Colonic mucosa (tissue), 4 donors: ENCODE data around the gene FERMT3. TPM values are rescaled to one million over a fixed set of nuclear protein-coding genes. Genes with fewer than 3 reads are reported as not detected.
"Not testable (repeated sequence)": the region's sequence is repeated elsewhere in the genome, so short reads cannot be mapped to it uniquely, and the experiment has no call there.

Experiments
- DNase-seq: peaks from one replicate; pipeline ENCODE4 v3.0.0-alpha.2; 2020
- H3K27ac ChIP-seq: fragments of 200-600 bp; one replicate; pipeline ENCODE4 v1.8.0; 2021
- H3K27me3 ChIP-seq: fragments of 200-600 bp; one replicate; pipeline ENCODE4 v1.8.0; 2021
- H3K36me3 ChIP-seq: fragments of 200-600 bp; one replicate; pipeline ENCODE4 v1.8.0; 2021
- H3K4me1 ChIP-seq: fragments of 200-600 bp; one replicate; pipeline ENCODE4 v1.8.0; 2021; ENCODE audit warnings: mild to moderate bottlenecking
- H3K4me3 ChIP-seq: fragments of 200-600 bp; one replicate; pipeline ENCODE4 v1.8.0; 2021
- H3K9ac ChIP-seq, 2 donors: one replicate each; pipeline ENCODE4 v1.7.0; 2013; ENCODE audit warnings: control low read depth in 2 of 2, low read depth in 2 of 2, low read length in 2 of 2
- H3K9me3 ChIP-seq: fragments of 200-600 bp; one replicate; pipeline ENCODE4 v1.8.0; 2021
- intact Hi-C: fragments of 100-400 bp; cut with DNase I; formaldehyde crosslinking; loops from one replicate; pipeline ENCODE4 v1.14.1; 2022
- total RNA-seq, 2 donors: library from RNA; stranded (reverse); fragmentation: NEBNext Ultra II Directional in 1 of 2; extraction: Animal tissue kit (Norgen Biotek cat#: 25700) in 1 of 2; gene quantifications; one replicate each; pipeline ENCODE4 v1.2.1, GENCODE V29; 2021
- TF ChIP-seq, protein P1 (sequence below): fragments of 200-600 bp; IDR thresholded peaks from one replicate; pipeline ENCODE4 v1.8.0; 2022; ENCODE audit warnings: antibody characterized with exemption, mild to moderate bottlenecking
- donor health status: healthy.
- donor health status: DM: no; HTN: no; CAD: no.
- donor health status: DM: no; HTN: no; CAD: no.

Gene FERMT3
- 10 to 100 TPM; 10.9 to 16.6 TPM for total RNA-seq

DNA sequence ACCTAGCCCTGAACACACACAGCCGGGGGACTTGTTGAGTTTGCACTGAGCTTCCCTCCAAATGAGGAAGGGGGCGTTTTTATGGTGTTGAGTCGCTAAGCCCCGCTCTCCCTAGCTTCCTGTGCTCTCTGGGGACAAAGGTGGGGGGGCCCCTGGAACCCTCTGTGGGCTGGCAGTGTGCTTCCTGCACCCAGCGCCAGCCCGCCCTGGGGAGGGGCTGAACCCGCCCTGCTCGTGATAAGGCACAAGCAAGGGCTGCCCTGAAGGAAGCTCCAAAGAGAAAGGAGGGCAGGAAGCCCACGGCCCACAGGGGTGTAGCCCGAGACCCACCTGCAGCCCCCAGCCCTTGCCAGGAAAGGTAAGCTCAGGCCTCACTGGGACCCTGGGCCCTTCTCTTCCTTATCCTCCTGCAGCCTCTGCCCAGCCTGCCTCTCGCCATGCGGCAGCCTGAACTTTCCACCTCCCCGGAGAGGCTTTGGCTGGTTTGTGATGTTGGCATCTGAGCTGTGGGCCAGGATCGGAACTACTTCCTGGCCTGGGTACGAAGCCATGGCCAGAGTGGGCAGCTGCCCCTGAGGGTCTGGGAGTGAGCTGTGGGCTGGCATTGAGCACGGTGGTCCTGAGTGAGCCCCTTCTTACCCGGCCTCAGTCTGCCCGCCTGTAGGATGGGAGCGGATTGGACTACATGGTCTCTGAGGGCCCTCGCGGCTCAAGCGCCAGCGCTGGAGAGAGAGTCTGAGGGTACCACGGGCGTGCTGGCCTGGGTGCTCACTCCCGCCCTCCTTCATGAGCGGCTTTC lies at the start of gene FERMT3:
Gene FERMT3, plus strand, starts transcription at position 265 of the 799 bp plus-strand sequence. CDS start 644 bp downstream, outside the sequence.
- no peaks in the 10 kb centered on the region for H3K27me3 ChIP-seq
- H3K4me3 ChIP-seq, result peak within 1 kb of the TSS; percentile 49
- H3K36me3 ChIP-seq, result peaks cover 19% of the 10 kb centered on the region
- peak within 1 kb of the TSS; percentile 76 to 97 for H3K9ac ChIP-seq
- H3K9me3 ChIP-seq, result no peaks in the 10 kb centered on the region
- TF ChIP-seq, protein P1, sequence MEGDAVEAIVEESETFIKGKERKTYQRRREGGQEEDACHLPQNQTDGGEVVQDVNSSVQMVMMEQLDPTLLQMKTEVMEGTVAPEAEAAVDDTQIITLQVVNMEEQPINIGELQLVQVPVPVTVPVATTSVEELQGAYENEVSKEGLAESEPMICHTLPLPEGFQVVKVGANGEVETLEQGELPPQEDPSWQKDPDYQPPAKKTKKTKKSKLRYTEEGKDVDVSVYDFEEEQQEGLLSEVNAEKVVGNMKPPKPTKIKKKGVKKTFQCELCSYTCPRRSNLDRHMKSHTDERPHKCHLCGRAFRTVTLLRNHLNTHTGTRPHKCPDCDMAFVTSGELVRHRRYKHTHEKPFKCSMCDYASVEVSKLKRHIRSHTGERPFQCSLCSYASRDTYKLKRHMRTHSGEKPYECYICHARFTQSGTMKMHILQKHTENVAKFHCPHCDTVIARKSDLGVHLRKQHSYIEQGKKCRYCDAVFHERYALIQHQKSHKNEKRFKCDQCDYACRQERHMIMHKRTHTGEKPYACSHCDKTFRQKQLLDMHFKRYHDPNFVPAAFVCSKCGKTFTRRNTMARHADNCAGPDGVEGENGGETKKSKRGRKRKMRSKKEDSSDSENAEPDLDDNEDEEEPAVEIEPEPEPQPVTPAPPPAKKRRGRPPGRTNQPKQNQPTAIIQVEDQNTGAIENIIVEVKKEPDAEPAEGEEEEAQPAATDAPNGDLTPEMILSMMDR, result no peak
- DNase-seq, result peak; percentile 83
- peaks cover 17% of the 10 kb centered on the region for H3K4me1 ChIP-seq
- H3K27ac ChIP-seq, result peak within 1 kb of the TSS; percentile 85
- intact Hi-C loops, result no loop called here

DNA sequence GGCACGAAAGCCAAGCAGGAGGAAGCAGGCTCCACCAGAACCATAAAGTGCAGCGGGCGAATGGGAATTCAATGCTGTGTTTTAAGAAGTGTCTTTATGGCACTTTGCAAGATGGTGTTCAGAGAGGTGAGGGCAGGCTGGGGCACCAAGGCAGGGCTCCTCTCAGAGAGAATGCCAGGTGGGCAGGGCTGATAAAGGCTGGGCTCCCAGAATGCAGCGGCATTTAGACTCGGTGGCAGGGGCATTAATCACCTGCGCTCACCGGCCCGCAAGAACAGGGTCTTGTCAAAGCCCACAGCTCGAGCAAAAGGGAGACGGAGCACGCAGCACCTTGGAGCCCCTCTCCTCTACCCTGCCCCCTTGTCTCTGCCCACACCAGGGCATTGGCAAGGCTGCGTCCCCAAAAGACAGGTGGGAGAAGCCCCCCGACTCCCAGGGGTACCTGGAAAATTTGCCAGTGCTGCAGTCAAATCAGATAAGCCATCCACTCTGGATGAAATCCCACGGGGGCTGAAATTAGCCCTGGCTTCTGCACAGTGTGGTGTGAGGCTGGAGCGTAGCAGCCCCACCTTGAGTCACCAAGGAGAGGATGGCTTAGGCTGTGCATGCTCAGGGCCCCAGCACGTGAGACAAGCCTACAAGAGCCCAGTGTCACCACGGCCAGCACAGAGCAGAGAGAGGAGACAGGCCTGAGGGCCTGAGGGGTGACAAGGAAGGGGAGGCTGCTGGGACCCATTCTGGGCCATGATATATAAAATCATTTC lies 48.7 kb upstream of the FERMT3 start:
- peak overlapping the region in 1 of 2 donors; percentile 12 for H3K9ac ChIP-seq
- no peaks in the 10 kb centered on the region for H3K36me3 ChIP-seq
- no peaks in the 10 kb centered on the region for H3K9me3 ChIP-seq
- intact Hi-C loops, result no loop called here
- no peak overlapping the region for H3K27ac ChIP-seq
- no peaks in the 10 kb centered on the region for H3K4me1 ChIP-seq
- no peak for DNase-seq
- TF ChIP-seq, protein P1, result no peak
- H3K4me3 ChIP-seq, result no peak overlapping the region
- no peaks in the 10 kb centered on the region for H3K27me3 ChIP-seq

GRCh38 chr11:64161037-64161436 lies 45.5 kb upstream of the FERMT3 start:
- no peak for DNase-seq
- Histone ChIP-seq H3K9ac (no peak overlapping the region), H3K4me1 (peaks cover 6% of the 10 kb centered on the region), H3K4me3 (no peak overlapping the region), H3K27me3 (no peaks in the 10 kb centered on the region), H3K9me3 (no peaks in the 10 kb centered on the region), H3K27ac (no peak overlapping the region), H3K36me3 (no peaks in the 10 kb centered on the region)
- intact Hi-C loops, result no loop called here
- TF ChIP-seq, protein P1, result no peak

- DNase-seq, H3K9me3 ChIP-seq, H3K27me3 ChIP-seq, H3K9ac ChIP-seq, H3K36me3 ChIP-seq, intact Hi-C loops, H3K27ac ChIP-seq, H3K4me3 ChIP-seq, H3K4me1 ChIP-seq: not testable (repeated sequence)
These were observed 43.8 kb upstream of the FERMT3 start for GRCh38 chr11:64162769-64163168.

DNA sequence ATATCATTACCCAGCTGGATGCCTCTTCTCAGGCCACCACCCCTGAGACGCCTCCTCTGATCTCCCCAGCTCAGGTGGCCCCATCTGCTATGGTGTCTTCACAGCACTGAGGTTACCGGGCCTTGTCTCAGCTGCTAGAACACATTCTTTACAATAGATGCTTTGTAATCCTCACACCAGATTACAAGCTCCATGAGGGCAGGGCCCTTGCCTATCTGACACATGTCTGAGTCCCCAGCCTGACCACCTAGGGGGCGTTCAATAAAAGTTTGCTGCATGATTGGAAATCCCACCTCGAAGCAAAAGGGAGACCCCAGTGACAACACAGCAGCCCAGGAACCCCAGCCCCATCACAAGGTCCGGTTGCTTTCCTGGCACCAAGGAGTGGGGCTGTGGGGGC lies 42.6 kb upstream of the FERMT3 start:
- peaks cover 6% of the 10 kb centered on the region for H3K4me1 ChIP-seq

More for the DNA sequence above, 42.6 kb upstream of the FERMT3 start:
- TF ChIP-seq, protein P1, result no peak
- DNase-seq, result no peak
- Histone ChIP-seq H3K27ac (no peak overlapping the region), H3K27me3 (no peaks in the 10 kb centered on the region), H3K9me3 (no peaks in the 10 kb centered on the region), H3K4me3 (no peak overlapping the region), H3K9ac (no peak overlapping the region), H3K36me3 (no peaks in the 10 kb centered on the region)
- intact Hi-C loops, result no loop called here
